ENCODE data around the gene MACROD2. TPM values are rescaled to one million over a fixed set of nuclear protein-coding genes. Genes with fewer than 3 reads are reported as not detected.

MACROD2 gene
- total RNA-seq, 4 donors from 2014 or later = 8.7 to 17.8 (median 10.8) TPM

GRCh38 chr20:14732996-14733395, 737.7 kb downstream of the MACROD2 start:
- TF ChIP-seq, protein P1, sequence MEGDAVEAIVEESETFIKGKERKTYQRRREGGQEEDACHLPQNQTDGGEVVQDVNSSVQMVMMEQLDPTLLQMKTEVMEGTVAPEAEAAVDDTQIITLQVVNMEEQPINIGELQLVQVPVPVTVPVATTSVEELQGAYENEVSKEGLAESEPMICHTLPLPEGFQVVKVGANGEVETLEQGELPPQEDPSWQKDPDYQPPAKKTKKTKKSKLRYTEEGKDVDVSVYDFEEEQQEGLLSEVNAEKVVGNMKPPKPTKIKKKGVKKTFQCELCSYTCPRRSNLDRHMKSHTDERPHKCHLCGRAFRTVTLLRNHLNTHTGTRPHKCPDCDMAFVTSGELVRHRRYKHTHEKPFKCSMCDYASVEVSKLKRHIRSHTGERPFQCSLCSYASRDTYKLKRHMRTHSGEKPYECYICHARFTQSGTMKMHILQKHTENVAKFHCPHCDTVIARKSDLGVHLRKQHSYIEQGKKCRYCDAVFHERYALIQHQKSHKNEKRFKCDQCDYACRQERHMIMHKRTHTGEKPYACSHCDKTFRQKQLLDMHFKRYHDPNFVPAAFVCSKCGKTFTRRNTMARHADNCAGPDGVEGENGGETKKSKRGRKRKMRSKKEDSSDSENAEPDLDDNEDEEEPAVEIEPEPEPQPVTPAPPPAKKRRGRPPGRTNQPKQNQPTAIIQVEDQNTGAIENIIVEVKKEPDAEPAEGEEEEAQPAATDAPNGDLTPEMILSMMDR (IDR thresholded peaks at IDR 0.05) = no peak
- no peak for TF ChIP-seq POLR2A (IDR thresholded peaks at IDR 0.05)
- no peak overlapping the region for H3K27ac ChIP-seq
- H3K4me1 ChIP-seq = no peaks in the 10 kb centered on the region
- no peak for DNase-seq
- H3K27me3 ChIP-seq = no peaks in the 10 kb centered on the region
- H3K36me3 ChIP-seq = no peaks in the 10 kb centered on the region
- intact Hi-C loops (cut with DNase I) = no loop called here
- no peaks in the 10 kb centered on the region for H3K9me3 ChIP-seq
- no peak overlapping the region for H3K4me3 ChIP-seq (replicated peaks in 1 of 3)
- WGBS, 2 donors = 83 to 88% methylated on average over 1 of the region's 1 CpG

DNA sequence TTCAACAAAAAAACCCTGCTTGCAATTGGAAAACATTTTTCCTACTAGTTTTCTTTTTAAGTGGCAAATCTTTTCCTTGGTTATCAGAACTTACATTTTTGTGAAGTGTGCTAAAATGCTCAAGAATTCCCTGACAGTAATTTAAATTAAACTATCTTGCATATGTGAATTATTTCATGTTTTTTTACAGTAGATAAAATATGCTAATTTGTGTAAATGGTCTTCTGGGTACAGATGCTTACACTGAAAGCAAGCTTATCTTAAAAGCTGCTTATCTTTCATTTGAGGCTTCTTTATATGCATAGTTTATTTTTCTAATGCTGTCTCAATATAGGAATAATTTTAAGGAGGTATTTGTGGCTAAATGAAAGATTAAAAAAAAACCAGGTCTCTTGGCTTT, 745.1 kb downstream of the MACROD2 start:
- H3K4me3 ChIP-seq (replicated peaks in 1 of 3) = no peak overlapping the region
- TF ChIP-seq, protein P1 (IDR thresholded peaks at IDR 0.05) = no peak
- H3K4me1 ChIP-seq = no peaks in the 10 kb centered on the region
- intact Hi-C loops (cut with DNase I) = no loop called here
- H3K27ac ChIP-seq = no peak overlapping the region
- H3K9me3 ChIP-seq = no peaks in the 10 kb centered on the region
- no peak for DNase-seq
- H3K27me3 ChIP-seq = no peaks in the 10 kb centered on the region
- H3K36me3 ChIP-seq = no peaks in the 10 kb centered on the region

DNA sequence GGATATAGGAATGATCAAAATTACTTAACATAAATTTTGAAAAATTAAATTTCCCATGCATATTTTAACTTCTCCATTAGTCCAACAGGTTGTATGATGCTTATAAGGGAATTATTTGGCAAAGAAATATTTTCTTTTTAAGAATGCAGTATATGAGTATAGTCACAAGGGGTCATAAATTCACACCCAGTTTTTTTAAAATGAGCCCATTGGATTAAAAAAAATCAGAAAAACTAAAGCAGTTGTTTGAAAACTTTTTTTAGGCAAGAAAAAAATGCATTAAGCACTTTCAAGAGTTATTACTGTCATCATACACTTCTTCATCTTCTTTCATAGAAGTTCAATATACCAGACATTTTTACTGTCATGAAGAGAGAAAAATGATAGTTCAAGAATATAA, 746.3 kb downstream of the MACROD2 start:
- intact Hi-C loops (cut with DNase I) = no loop called here
- Histone ChIP-seq H3K4me3 (replicated peaks in 1 of 3) (no peak overlapping the region), H3K27me3 (no peaks in the 10 kb centered on the region), H3K27ac (no peak overlapping the region), H3K9me3 (no peaks in the 10 kb centered on the region), H3K4me1 (no peaks in the 10 kb centered on the region), H3K36me3 (no peaks in the 10 kb centered on the region)
- DNase-seq = no peak
- no peak for TF ChIP-seq POLR2A (IDR thresholded peaks at IDR 0.05)
- TF ChIP-seq, protein P1 (IDR thresholded peaks at IDR 0.05) = peak in 3 of 6 experiments; percentile 16 to 29 (median 24)

DNA sequence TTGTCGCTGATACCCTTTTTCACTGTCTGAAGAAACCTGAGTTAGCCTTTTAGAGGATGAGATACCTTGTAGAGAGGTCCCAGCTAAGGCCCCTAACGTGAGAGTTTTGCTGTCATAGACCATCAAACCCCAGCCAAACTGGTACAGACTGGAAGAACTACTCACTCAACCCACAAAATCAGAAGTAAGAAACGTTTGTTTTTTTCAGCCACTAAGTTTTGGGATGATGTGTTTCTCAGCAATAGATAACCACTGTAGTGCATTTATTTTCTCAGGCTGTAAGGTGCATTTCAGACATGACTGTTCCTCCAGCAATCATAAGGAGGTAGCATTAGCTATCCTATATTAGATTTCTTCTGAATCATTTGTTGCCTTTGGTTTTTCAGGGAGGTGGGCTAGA, 749.4 kb downstream of the MACROD2 start:
- 58 to 60% methylated on average over 3 of the region's 3 CpGs for WGBS, 2 donors
- no peaks in the 10 kb centered on the region for H3K36me3 ChIP-seq
- DNase-seq = no peak
- H3K4me3 ChIP-seq (replicated peaks in 1 of 3) = no peak overlapping the region
- no peak overlapping the region for H3K27ac ChIP-seq
- intact Hi-C loops (cut with DNase I) = no loop called here
- no peak for TF ChIP-seq POLR2A (IDR thresholded peaks at IDR 0.05)
- H3K27me3 ChIP-seq = no peaks in the 10 kb centered on the region
- H3K4me1 ChIP-seq = no peaks in the 10 kb centered on the region
- H3K9me3 ChIP-seq = no peaks in the 10 kb centered on the region

DNA sequence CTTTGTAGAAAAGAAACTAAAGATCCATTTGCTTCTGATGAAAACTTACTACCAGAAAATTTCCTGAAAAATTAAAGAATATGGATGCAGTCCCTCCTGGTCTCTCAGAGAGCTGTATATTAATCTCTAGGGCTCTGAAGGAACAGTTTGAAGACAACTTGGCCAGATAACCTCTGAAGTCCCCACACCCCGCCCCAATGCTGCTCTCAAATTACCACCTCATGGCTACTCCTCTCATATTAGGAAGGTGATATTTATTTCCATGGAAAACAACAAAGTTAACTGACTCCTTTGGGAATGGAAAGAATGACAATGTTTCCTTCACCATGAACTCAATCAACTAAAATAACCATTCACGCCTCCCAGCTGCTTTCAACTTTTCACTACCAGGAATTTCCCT, 750.5 kb downstream of the MACROD2 start:
- H3K4me3 ChIP-seq (replicated peaks in 1 of 3) = no peak overlapping the region
- 70 to 84% methylated on average over 2 of the region's 2 CpGs for WGBS, 2 donors
- H3K27me3 ChIP-seq = no peaks in the 10 kb centered on the region
- no peaks in the 10 kb centered on the region for H3K4me1 ChIP-seq
- no peaks in the 10 kb centered on the region for H3K36me3 ChIP-seq
- no peak overlapping the region for H3K27ac ChIP-seq
- H3K9me3 ChIP-seq = no peaks in the 10 kb centered on the region
- no peak for DNase-seq
- intact Hi-C loops (cut with DNase I) = no loop called here
- TF ChIP-seq, protein P1 (IDR thresholded peaks at IDR 0.05) = no peak
- TF ChIP-seq POLR2A (IDR thresholded peaks at IDR 0.05) = no peak

DNA sequence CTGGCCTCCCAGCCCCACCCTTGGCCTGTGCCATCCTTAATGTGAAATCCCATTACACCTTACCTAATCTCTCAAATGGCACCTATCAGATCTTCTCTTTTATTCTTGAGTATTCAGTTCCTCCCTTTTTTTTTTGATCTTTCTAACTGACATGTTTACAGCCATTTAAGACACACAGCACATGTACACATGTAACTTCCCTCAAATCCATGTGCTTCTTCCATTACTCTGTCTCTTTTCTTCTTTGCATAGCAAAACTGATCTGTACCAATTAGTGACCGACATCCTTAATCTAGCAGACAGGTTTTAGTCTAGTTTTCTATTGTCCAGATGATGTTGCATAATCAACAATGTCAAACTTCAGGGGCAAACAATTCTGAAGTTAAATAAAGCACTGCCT, 755.9 kb downstream of the MACROD2 start:
- DNase-seq = no peak
- Histone ChIP-seq H3K27ac (no peak overlapping the region), H3K27me3 (no peaks in the 10 kb centered on the region), H3K9me3 (no peaks in the 10 kb centered on the region), H3K4me1 (no peaks in the 10 kb centered on the region), H3K4me3 (replicated peaks in 1 of 3) (no peak overlapping the region), H3K36me3 (no peaks in the 10 kb centered on the region)
- WGBS, 2 donors = 88 to 97% methylated on average over 1 of the region's 1 CpG
- intact Hi-C loops (cut with DNase I) = no loop called here
- TF ChIP-seq, protein P1 (IDR thresholded peaks at IDR 0.05) = no peak
- no peak for TF ChIP-seq POLR2A (IDR thresholded peaks at IDR 0.05)
